Stimulated activated CD8-positive, alpha-beta memory T cell treated with anti-CD3 and anti-CD28 coated beads, Interleukin-2, amount 100 ng/mL, for 48 hours (primary cell): ENCODE results near the gene C19orf25.

Experiments used
- DNase-seq, 2 donors: peaks; one replicate each; pipeline ENCODE4 v3.0.0-alpha.2; 2020; ENCODE audit warnings: low read depth in 2 of 2

C19orf25 gene

GRCh38 chr19:1466461-1467214 is 12.4 kb downstream of the C19orf25 start:
- DNase-seq, result no peak

- no peak for DNase-seq
Measured at GRCh38 chr19:1466018-1466460, 13.0 kb downstream of the C19orf25 start.

- peak in 1 of 2 donors; percentile 39 for DNase-seq
Measured at GRCh38 chr19:1465191-1466016, 13.6 kb downstream of the C19orf25 start.

GRCh38 chr19:1461862-1462261 is 17.2 kb downstream of the C19orf25 start:
- no peak for DNase-seq

- DNase-seq, result no peak
Measured at GRCh38 chr19:1460033-1460995, 18.7 kb downstream of the C19orf25 start.

GRCh38 chr19:1459479-1459878 is 19.5 kb downstream of the C19orf25 start:
- DNase-seq, result no peak

GRCh38 chr19:1457892-1458291 is 21.1 kb downstream of the C19orf25 start:
- no peak for DNase-seq

GRCh38 chr19:1457031-1457739 is 21.8 kb downstream of the C19orf25 start:
- DNase-seq, result no peak

- no peak for DNase-seq
Measured at GRCh38 chr19:1456121-1456900, 22.7 kb downstream of the C19orf25 start.

GRCh38 chr19:1455336-1456120 is 23.5 kb downstream of the C19orf25 start:
- peak in 1 of 2 donors; percentile 67 for DNase-seq

GRCh38 chr19:1455002-1455335 is 24.0 kb downstream of the C19orf25 start:
- DNase-seq, result no peak

GRCh38 chr19:1453525-1454364 is 25.3 kb downstream of the C19orf25 start:
- DNase-seq, result no peak

GRCh38 chr19:1452802-1453524 is 26.1 kb downstream of the C19orf25 start:
- DNase-seq, result no peak

- no peak for DNase-seq
Measured at GRCh38 chr19:1451916-1452801, 26.9 kb downstream of the C19orf25 start.

- no peak for DNase-seq
Measured at GRCh38 chr19:1450735-1451731, 28.0 kb downstream of the C19orf25 start.
